H9 (cell line): ENCODE results near the gene TMCC1. TPM values are rescaled to one million over a fixed set of nuclear protein-coding genes. Genes with fewer than 3 reads are reported as not detected.

Source experiments
- DNase-seq: peaks from one replicate; pipeline ENCODE4 v3.0.0-alpha.2; 2017
- H2AFZ ChIP-seq: one replicate; pipeline ENCODE4 v1.6.1; 2013; ENCODE audit warnings: mild to moderate bottlenecking, low read length, control low read depth, moderate library complexity
- H2AK5ac ChIP-seq: 2 replicates; pipeline ENCODE4 v1.6.1; 2013; ENCODE audit warnings: low read length, control low read depth, mixed read lengths; ENCODE audit not compliant: insufficient read length
- H2BK120ac ChIP-seq: one replicate; pipeline ENCODE4 v1.6.1; 2013; ENCODE audit warnings: low read depth, mild to moderate bottlenecking, low read length, control low read depth, inconsistent platforms; ENCODE audit not compliant: poor library complexity, severe bottlenecking
- H2BK12ac ChIP-seq: 2 replicates; pipeline ENCODE4 v1.6.1; 2013; ENCODE audit warnings: low read length, control low read depth, mixed read lengths, low read depth; ENCODE audit not compliant: insufficient read length
- H2BK15ac ChIP-seq: 2 replicates; pipeline ENCODE4 v1.6.1; 2013; ENCODE audit warnings: low read depth, low read length, control low read depth
- H2BK20ac ChIP-seq: one replicate; pipeline ENCODE4 v1.6.1; 2013; ENCODE audit warnings: low read depth, mild to moderate bottlenecking, low read length, control low read depth, inconsistent platforms; ENCODE audit not compliant: poor library complexity, severe bottlenecking
- H2BK5ac ChIP-seq: 2 replicates; pipeline ENCODE4 v1.6.1; 2013; ENCODE audit warnings: low read length, control low read depth, mixed read lengths; ENCODE audit not compliant: insufficient read length
- H3K14ac ChIP-seq: 2 replicates; pipeline ENCODE4 v1.6.1; 2013; ENCODE audit warnings: low read length, control low read depth; ENCODE audit not compliant: insufficient read depth
- H3K18ac ChIP-seq: 2 replicates; pipeline ENCODE4 v1.6.1; 2013; ENCODE audit warnings: low read depth, mild to moderate bottlenecking, mixed read lengths, low read length, control low read depth; ENCODE audit not compliant: insufficient read length
- H3K23ac ChIP-seq: 2 replicates; pipeline ENCODE4 v1.6.1; 2013; ENCODE audit warnings: low read length, control low read depth, mixed read lengths, low read depth; ENCODE audit not compliant: insufficient read length
- H3K23me2 ChIP-seq: 2 replicates; pipeline ENCODE4 v1.6.1; 2013; ENCODE audit warnings: low read depth, mild to moderate bottlenecking, mixed read lengths, low read length, control low read depth; ENCODE audit not compliant: insufficient read length, poor library complexity, severe bottlenecking
- H3K27ac ChIP-seq: 2 replicates; pipeline ENCODE4 v1.5.1; 2013; ENCODE audit warnings: low read length, control low read depth, mixed read lengths, low read depth; ENCODE audit not compliant: insufficient read length
- H3K27me3 ChIP-seq: 2 replicates; pipeline ENCODE4 v1.6.1; 2013; ENCODE audit warnings: low read length, control low read depth, inconsistent platforms; ENCODE audit not compliant: insufficient read depth
- H3K4ac ChIP-seq: 2 replicates; pipeline ENCODE4 v1.6.1; 2013; ENCODE audit warnings: low read depth, mild to moderate bottlenecking, control low read depth, inconsistent platforms, low read length, moderate library complexity
- H3K4me1 ChIP-seq: 2 replicates; pipeline ENCODE4 v1.6.1; 2013; ENCODE audit warnings: low read length, control low read depth, inconsistent platforms; ENCODE audit not compliant: insufficient read depth
- H3K4me2 ChIP-seq: 2 replicates; pipeline ENCODE4 v1.6.1; 2013; ENCODE audit warnings: low read length, control low read depth, mixed read lengths; ENCODE audit not compliant: insufficient read length, insufficient read depth
- H3K56ac ChIP-seq: 2 replicates; pipeline ENCODE4 v1.6.1; 2013; ENCODE audit warnings: low read depth, mild to moderate bottlenecking, mixed read lengths, low read length, control low read depth; ENCODE audit not compliant: insufficient read length
- H3K79me1 ChIP-seq: 2 replicates; pipeline ENCODE4 v1.6.1; 2013; ENCODE audit warnings: low read depth, mild to moderate bottlenecking, moderate library complexity, low read length, control low read depth, inconsistent platforms; ENCODE audit not compliant: insufficient read depth, poor library complexity, severe bottlenecking
- H3K79me2 ChIP-seq: 2 replicates; pipeline ENCODE4 v1.6.1; 2013; ENCODE audit warnings: low read length, control low read depth, inconsistent platforms; ENCODE audit not compliant: insufficient read depth
- H3K9ac ChIP-seq: 2 replicates; pipeline ENCODE4 v1.6.1; 2013; ENCODE audit warnings: low read length, control low read depth, mixed read lengths; ENCODE audit not compliant: insufficient read length; ENCODE audit errors: extremely low read depth
- H3K9me3 ChIP-seq: one replicate; pipeline ENCODE4 v1.6.1; 2013; ENCODE audit warnings: low read depth, low read length, inconsistent platforms; ENCODE audit not compliant: control insufficient read depth
- H3T11ph ChIP-seq: one replicate; pipeline ENCODE4 v1.6.1; 2013; ENCODE audit warnings: mild to moderate bottlenecking, low read length, control low read depth, inconsistent platforms
- H4K20me1 ChIP-seq: one replicate; pipeline ENCODE4 v1.6.1; 2013; ENCODE audit not compliant: control insufficient read depth, insufficient read length, insufficient read depth
- H4K5ac ChIP-seq: 2 replicates; pipeline ENCODE4 v1.6.1; 2013; ENCODE audit warnings: low read depth, mild to moderate bottlenecking, mixed read lengths, low read length, control low read depth; ENCODE audit not compliant: insufficient read length
- H4K8ac ChIP-seq: replicated peaks from 2 replicates; pipeline ENCODE4 v1.6.1; 2013; ENCODE audit warnings: low read length, control low read depth, mixed read lengths, low read depth; ENCODE audit not compliant: insufficient read length
- H4K91ac ChIP-seq: 2 replicates; pipeline ENCODE4 v1.6.1; 2013; ENCODE audit warnings: low read depth, mild to moderate bottlenecking, moderate library complexity, mixed read lengths, low read length, control low read depth; ENCODE audit not compliant: insufficient read length
- H3K27ac Mint-ChIP-seq, 3 experiments: 2 replicates in 2 of 3; 3 replicates in 1 of 3; pipeline ENCODE4 v1.8.0; 2020 to 2021; ENCODE audit warnings: mixed read lengths in 3 of 3, mild to moderate bottlenecking in 1 of 3, moderate library complexity in 1 of 3
- H3K27me3 Mint-ChIP-seq: 2 replicates; pipeline ENCODE4 v1.8.0; 2021; ENCODE audit warnings: low read depth, mild to moderate bottlenecking, moderate library complexity, mixed read lengths
- H3K36me3 Mint-ChIP-seq, 3 experiments: 2 replicates in 2 of 3; 3 replicates in 1 of 3; pipeline ENCODE4 v1.8.0; 2020 to 2021; ENCODE audit warnings: low read depth in 3 of 3, mixed read lengths in 3 of 3; ENCODE audit not compliant: insufficient read depth in 1 of 3
- H3K4me1 Mint-ChIP-seq, 2 experiments: 2 replicates each; pipeline ENCODE4 v1.8.0; 2020; ENCODE audit warnings: mixed read lengths in 2 of 2
- H3K4me3 Mint-ChIP-seq, 2 experiments: 2 replicates in 1 of 2; 3 replicates in 1 of 2; pipeline ENCODE4 v1.8.0; 2020 to 2021; ENCODE audit warnings: mild to moderate bottlenecking in 2 of 2, mixed read lengths in 2 of 2, moderate library complexity in 1 of 2
- H3K9me3 Mint-ChIP-seq, 2 experiments: 2 replicates in 1 of 2; 3 replicates in 1 of 2; pipeline ENCODE4 v1.8.0; 2020; ENCODE audit warnings: mild to moderate bottlenecking in 2 of 2, mixed read lengths in 2 of 2, moderate library complexity in 1 of 2
- WGBS: extraction: QIAGEN DNeasy Blood & Tissue Kit; methylation state at CpG from one replicate; pipeline ENCODE4 v1.1.7; 2013; ENCODE audit warnings: missing lambda C conversion rate, low lambda C conversion rate, mixed read lengths; ENCODE audit not compliant: insufficient read length; ENCODE audit errors: extremely low coverage; 5-methylcytosine and 5-hydroxymethylcytosine counted together
- total RNA-seq: library from RNA; stranded (reverse); gene quantifications from 2 replicates; pipeline ENCODE4 v1.2.1, GENCODE V29; 2021
- TF ChIP-seq, protein P1 (sequence below): fragments of 200-600 bp; sonication (generic); conservative IDR thresholded peaks from 3 replicates; pipeline ENCODE4 v1.8.0; 2021; ENCODE audit warnings: antibody characterized with exemption, mild to moderate bottlenecking

TMCC1 gene
- total RNA-seq, 1 experiment from 2014 or later, result 24.4 TPM

DNA sequence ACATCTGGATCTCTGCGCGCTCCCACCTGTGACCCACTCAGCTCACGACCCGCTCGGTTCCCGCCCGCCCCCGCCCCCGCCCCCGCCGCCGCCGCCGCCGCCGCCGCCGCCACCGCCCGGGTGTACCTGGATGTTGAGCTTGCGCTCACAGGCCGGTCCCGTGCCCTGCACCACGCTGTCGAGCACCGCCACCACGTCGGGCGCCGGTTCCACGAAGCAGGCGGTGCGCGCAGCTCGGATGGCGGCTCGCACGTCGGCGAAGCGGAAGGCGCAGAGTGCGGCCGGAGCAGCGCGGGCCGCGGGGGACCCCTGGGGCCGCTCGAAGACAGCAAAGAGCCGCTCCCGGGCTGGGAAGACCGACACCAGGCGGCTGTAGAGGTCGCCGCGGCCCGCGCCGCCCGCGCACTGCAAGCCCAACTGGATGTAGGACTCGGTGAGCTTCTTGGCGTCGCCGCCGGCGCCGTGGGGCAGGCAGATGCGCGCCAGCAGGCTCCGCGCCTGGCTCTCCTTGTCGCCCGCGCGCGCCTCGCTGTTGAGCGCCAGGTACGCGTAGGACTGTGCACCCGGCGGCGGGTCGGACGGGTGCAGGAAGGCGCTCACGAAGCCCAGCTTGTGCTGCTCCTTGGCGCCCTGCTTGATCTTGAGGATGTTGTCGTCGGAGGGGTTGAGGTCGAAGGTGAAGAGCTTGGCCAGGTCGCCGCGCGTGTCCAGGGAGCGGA is 288.1 kb downstream of the TMCC1 start:
- H4K8ac ChIP-seq, result no peak overlapping the region
- H3K23me2 ChIP-seq, result peaks cover 12% of the 10 kb centered on the region
- H3K36me3 Mint-ChIP-seq, result peaks cover 0 to 3% (median 0%) of the 10 kb centered on the region in 3 experiments; a peak in 2 of 7 replicates
- H3K9me3 Mint-ChIP-seq, result peaks cover 2 to 3% of the 10 kb centered on the region in 2 experiments; a peak in 2 of 5 replicates
- peak; percentile 58 for DNase-seq
- H3K56ac ChIP-seq, result no peak overlapping the region
- H2BK5ac ChIP-seq, result no peak overlapping the region
- H4K91ac ChIP-seq, result no peak overlapping the region
- H3K4ac ChIP-seq, result no peak overlapping the region
- no peak overlapping the region for H2BK15ac ChIP-seq
- TF ChIP-seq, protein P1, sequence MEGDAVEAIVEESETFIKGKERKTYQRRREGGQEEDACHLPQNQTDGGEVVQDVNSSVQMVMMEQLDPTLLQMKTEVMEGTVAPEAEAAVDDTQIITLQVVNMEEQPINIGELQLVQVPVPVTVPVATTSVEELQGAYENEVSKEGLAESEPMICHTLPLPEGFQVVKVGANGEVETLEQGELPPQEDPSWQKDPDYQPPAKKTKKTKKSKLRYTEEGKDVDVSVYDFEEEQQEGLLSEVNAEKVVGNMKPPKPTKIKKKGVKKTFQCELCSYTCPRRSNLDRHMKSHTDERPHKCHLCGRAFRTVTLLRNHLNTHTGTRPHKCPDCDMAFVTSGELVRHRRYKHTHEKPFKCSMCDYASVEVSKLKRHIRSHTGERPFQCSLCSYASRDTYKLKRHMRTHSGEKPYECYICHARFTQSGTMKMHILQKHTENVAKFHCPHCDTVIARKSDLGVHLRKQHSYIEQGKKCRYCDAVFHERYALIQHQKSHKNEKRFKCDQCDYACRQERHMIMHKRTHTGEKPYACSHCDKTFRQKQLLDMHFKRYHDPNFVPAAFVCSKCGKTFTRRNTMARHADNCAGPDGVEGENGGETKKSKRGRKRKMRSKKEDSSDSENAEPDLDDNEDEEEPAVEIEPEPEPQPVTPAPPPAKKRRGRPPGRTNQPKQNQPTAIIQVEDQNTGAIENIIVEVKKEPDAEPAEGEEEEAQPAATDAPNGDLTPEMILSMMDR, result peak; percentile 17; the same call in 1 of the 3 replicates
- H4K20me1 ChIP-seq, result no peaks in the 10 kb centered on the region
- peaks cover 59% of the 10 kb centered on the region in 2 experiments for H3K4me1 Mint-ChIP-seq
- no peak overlapping the region for H3K14ac ChIP-seq
- H3T11ph ChIP-seq, result no peak overlapping the region
- no peaks in the 10 kb centered on the region for H3K79me1 ChIP-seq
- peaks cover 3% of the 10 kb centered on the region for H3K4me1 ChIP-seq
- H2BK20ac ChIP-seq, result no peak overlapping the region
- no peak overlapping the region for H3K9ac ChIP-seq
- no peak overlapping the region for H4K5ac ChIP-seq
- H3K18ac ChIP-seq, result no peak overlapping the region
- peaks cover 38% of the 10 kb centered on the region for H3K27me3 Mint-ChIP-seq
- peaks cover 6% of the 10 kb centered on the region; the same call in 1 of the 2 replicates for H3K27me3 ChIP-seq
- H2AFZ ChIP-seq, result no peak overlapping the region
- peak overlapping the region; percentile 81 to 93 for H3K4me3 Mint-ChIP-seq
- H2AK5ac ChIP-seq, result no peak overlapping the region
- no peak overlapping the region for H2BK12ac ChIP-seq
- no peak overlapping the region for H2BK120ac ChIP-seq
- no peaks in the 10 kb centered on the region for H3K9me3 ChIP-seq
- H3K23ac ChIP-seq, result no peak overlapping the region
- H3K27ac ChIP-seq, result no peak overlapping the region
- WGBS, result no CpG with 5 or more reads among the region's 98 CpGs
- no peak overlapping the region for H3K27ac Mint-ChIP-seq
- peaks cover 4% of the 10 kb centered on the region; the same call in 1 of the 2 replicates for H3K79me2 ChIP-seq
- peak overlapping the region; percentile 48 for H3K4me2 ChIP-seq
